GM18907 (cell line): ENCODE data around the gene NMT2.

Experiments used
- ATAC-seq: cut with Tn5 transposase; IDR thresholded peaks from one replicate; pipeline ENCODE4 v1.9.1; 2021; ENCODE audit warnings: mild to moderate bottlenecking, moderate library complexity; ENCODE audit not compliant: unreplicated experiment

NMT2 gene

GRCh38 chr10:15146366-15146765 is 22.1 kb downstream of the NMT2 start:
- no peak for ATAC-seq

- no peak for ATAC-seq
These were observed 23.7 kb downstream of the NMT2 start for GRCh38 chr10:15144788-15145187.

GRCh38 chr10:15141136-15142054 is 27.1 kb downstream of the NMT2 start:
- peak; percentile 89 for ATAC-seq

GRCh38 chr10:15140698-15141097 is 27.8 kb downstream of the NMT2 start:
- ATAC-seq, result no peak

GRCh38 chr10:15137636-15138035 is 30.9 kb downstream of the NMT2 start:
- no peak for ATAC-seq

- no peak for ATAC-seq
These were observed 31.5 kb downstream of the NMT2 start for GRCh38 chr10:15137036-15137359.

GRCh38 chr10:15136129-15137035 is 32.1 kb downstream of the NMT2 start:
- no peak for ATAC-seq

GRCh38 chr10:15131330-15131729 is 37.2 kb downstream of the NMT2 start:
- ATAC-seq, result no peak

GRCh38 chr10:15124908-15125307 is 43.6 kb downstream of the NMT2 start:
- no peak for ATAC-seq

- ATAC-seq, result no peak
These were observed 44.3 kb downstream of the NMT2 start for GRCh38 chr10:15124190-15124589.

GRCh38 chr10:15123749-15124184 is 44.7 kb downstream of the NMT2 start:
- no peak for ATAC-seq

GRCh38 chr10:15122477-15123030 is 45.9 kb downstream of the NMT2 start:
- ATAC-seq, result peak; percentile 85

- ATAC-seq, result no peak
These were observed 46.8 kb downstream of the NMT2 start for GRCh38 chr10:15121707-15122106.

GRCh38 chr10:15120523-15120922 is 48.0 kb downstream of the NMT2 start:
- no peak for ATAC-seq

- ATAC-seq, result no peak
These were observed 49.9 kb downstream of the NMT2 start for GRCh38 chr10:15118615-15119014.

- ATAC-seq, result no peak
These were observed 52.3 kb downstream of the NMT2 start for GRCh38 chr10:15116225-15116624.

GRCh38 chr10:15113766-15114165 is 54.7 kb downstream of the NMT2 start:
- no peak for ATAC-seq

GRCh38 chr10:15112657-15113056 is 55.8 kb downstream of the NMT2 start:
- no peak for ATAC-seq

GRCh38 chr10:15106352-15107013 is 62.0 kb downstream of the NMT2 start:
- ATAC-seq, result peak; percentile 74

- no peak for ATAC-seq
These were observed 65.0 kb downstream of the NMT2 start for GRCh38 chr10:15103513-15103912.

- ATAC-seq, result no peak
These were observed 68.6 kb downstream of the NMT2 start for GRCh38 chr10:15099886-15100285.
